CD14-positive monocyte (primary cell): ENCODE data around the gene VPS8. TPM values are rescaled to one million over a fixed set of nuclear protein-coding genes. Genes with fewer than 3 reads are reported as not detected.

ENCODE experiments used
- DNase-seq, 3 donors: peaks; one replicate each; pipeline ENCODE4 v3.0.0-alpha.2; 2011 to 2022
- H2AFZ ChIP-seq: 2 replicates; pipeline ENCODE4 v1.6.0; 2012; ENCODE audit warnings: mild to moderate bottlenecking, low read depth, low read length, inconsistent platforms; ENCODE audit not compliant: insufficient read depth, poor library complexity, severe bottlenecking
- H3K27ac ChIP-seq, 2 donors: 1 replicate in 1 of 2; 2 replicates in 1 of 2; pipeline ENCODE4 v1.5.1; 2012 to 2013; ENCODE audit warnings: low read length in 2 of 2, control low read depth in 1 of 2, inconsistent platforms in 1 of 2, low read depth in 1 of 2, mild to moderate bottlenecking in 1 of 2
- H3K27me3 ChIP-seq, 2 donors: one replicate each; pipeline versions ENCODE4 v1.6.0 to v1.6.1; 2011 to 2013; ENCODE audit warnings: low read length in 2 of 2; ENCODE audit not compliant: control insufficient read depth in 2 of 2, insufficient read depth in 2 of 2
- H3K36me3 ChIP-seq, 2 donors: replicated peaks in 1 of 2; 1 replicate in 1 of 2; 2 replicates in 1 of 2; pipeline versions ENCODE4 v1.5.1 to v1.6.1; 2012 to 2013; ENCODE audit warnings: low read length in 2 of 2, control low read depth in 1 of 2, inconsistent platforms in 1 of 2, mild to moderate bottlenecking in 1 of 2; ENCODE audit not compliant: insufficient read depth in 2 of 2, control insufficient read depth in 1 of 2
- H3K4me1 ChIP-seq, 2 donors: 1 replicate in 1 of 2; 2 replicates in 1 of 2; pipeline versions ENCODE4 v1.5.1 to v1.6.1; 2012 to 2013; ENCODE audit warnings: low read length in 2 of 2, control low read depth in 1 of 2, inconsistent platforms in 1 of 2, mild to moderate bottlenecking in 1 of 2, moderate library complexity in 1 of 2; ENCODE audit not compliant: insufficient read depth in 2 of 2, control insufficient read depth in 1 of 2
- H3K4me2 ChIP-seq: replicated peaks from 2 replicates; pipeline ENCODE3; 2012; ENCODE audit warnings: low read length, moderate library complexity, mild to moderate bottlenecking; ENCODE audit not compliant: poor library complexity, severe bottlenecking; ENCODE audit errors: extremely low read depth
- H3K4me3 ChIP-seq, 3 experiments: fragments of 200-600 bp in 1 of 3; sonication (generic) in 1 of 3; replicated peaks in 1 of 3; 1 replicate in 2 of 3; 2 replicates in 1 of 3; pipeline ENCODE4 v1.5.1; 2011 to 2013; ENCODE audit warnings: low read length in 3 of 3, mild to moderate bottlenecking in 3 of 3, control low read depth in 2 of 3, low read depth in 2 of 3, inconsistent platforms in 1 of 3, moderate library complexity in 1 of 3
- H3K79me2 ChIP-seq: 2 replicates; pipeline ENCODE4 v1.6.0; 2012; ENCODE audit warnings: mild to moderate bottlenecking, control low read depth, inconsistent platforms, low read length, moderate library complexity; ENCODE audit not compliant: insufficient read depth
- H3K9ac ChIP-seq: 2 replicates; pipeline ENCODE4 v1.6.0; 2017; ENCODE audit warnings: low read length, mild to moderate bottlenecking; ENCODE audit not compliant: insufficient read depth, poor library complexity, severe bottlenecking
- H3K9me3 ChIP-seq, 2 donors: replicated peaks in 1 of 2; 1 replicate in 1 of 2; 2 replicates in 1 of 2; pipeline versions ENCODE4 v1.5.1 to v1.6.1; 2012 to 2013; ENCODE audit warnings: low read length in 2 of 2, control low read depth in 1 of 2; ENCODE audit not compliant: control insufficient read depth in 1 of 2, insufficient read depth in 1 of 2
- H4K20me1 ChIP-seq: 2 replicates; pipeline ENCODE4 v1.6.0; 2012; ENCODE audit warnings: mild to moderate bottlenecking, low read length, control low read depth, moderate library complexity; ENCODE audit not compliant: insufficient read depth
- H3K27ac Mint-ChIP-seq, 7 donors: one replicate each; pipeline ENCODE4 v1.8.0; 2020; ENCODE audit warnings: mild to moderate bottlenecking in 7 of 7, mixed read lengths in 7 of 7, moderate library complexity in 6 of 7, inconsistent platforms in 2 of 7
- H3K27me3 Mint-ChIP-seq, 3 donors: one replicate each; pipeline ENCODE4 v1.8.0; 2021 to 2022; ENCODE audit warnings: low read depth in 3 of 3, mild to moderate bottlenecking in 3 of 3, mixed read lengths in 3 of 3, moderate library complexity in 3 of 3, inconsistent platforms in 1 of 3
- H3K36me3 Mint-ChIP-seq, 2 donors: one replicate each; pipeline ENCODE4 v1.8.0; 2020; ENCODE audit warnings: mixed read lengths in 2 of 2, inconsistent platforms in 1 of 2, mild to moderate bottlenecking in 1 of 2
- H3K4me1 Mint-ChIP-seq: one replicate; pipeline ENCODE4 v1.8.0; 2020; ENCODE audit warnings: mild to moderate bottlenecking, mixed read lengths
- H3K4me3 Mint-ChIP-seq, 2 donors: one replicate each; pipeline ENCODE4 v1.8.0; 2020; ENCODE audit warnings: mild to moderate bottlenecking in 2 of 2, mixed read lengths in 2 of 2, moderate library complexity in 1 of 2
- H3K9me3 Mint-ChIP-seq, 7 donors: one replicate each; pipeline ENCODE4 v1.8.0; 2020 to 2022; ENCODE audit warnings: mixed read lengths in 7 of 7, mild to moderate bottlenecking in 6 of 7, moderate library complexity in 6 of 7, inconsistent platforms in 2 of 7
- WGBS: methylation state at CpG from one replicate; pipeline ENCODE4 v1.1.5; 2013; ENCODE audit warnings: missing lambda C conversion rate; ENCODE audit not compliant: insufficient coverage; 5-methylcytosine and 5-hydroxymethylcytosine counted together
- intact Hi-C, 2 donors: fragments of 100-400 bp; cut with micrococcal nuclease; formaldehyde crosslinking; loops; one replicate each; pipeline versions ENCODE4 v1.15.0 to v1.15.1; 2023
- polyA plus RNA-seq, 3 donors: library from polyadenylated mRNA; depleted of rRNA in 1 of 3; unstranded in 2 of 3; stranded (reverse) in 1 of 3; fragments of 300-500 nt in 2 of 3; fragments of >200 nt in 1 of 3; fragmentation: Illumina TruSeq in 2 of 3; gene quantifications; 1 replicate in 2 of 3; 2 replicates in 1 of 3; pipeline ENCODE4 v1.2.3, GENCODE V29; 2012 to 2021
- TF ChIP-seq, protein P1 (sequence below): fragments of 200-600 bp; IDR thresholded peaks from one replicate; pipeline ENCODE4 v1.8.0; 2022; ENCODE audit warnings: antibody characterized with exemption, mild to moderate bottlenecking

Gene VPS8
- polyA plus RNA-seq, 3 donors, result 22.0 to 42.3 (median 29.2) TPM

DNA sequence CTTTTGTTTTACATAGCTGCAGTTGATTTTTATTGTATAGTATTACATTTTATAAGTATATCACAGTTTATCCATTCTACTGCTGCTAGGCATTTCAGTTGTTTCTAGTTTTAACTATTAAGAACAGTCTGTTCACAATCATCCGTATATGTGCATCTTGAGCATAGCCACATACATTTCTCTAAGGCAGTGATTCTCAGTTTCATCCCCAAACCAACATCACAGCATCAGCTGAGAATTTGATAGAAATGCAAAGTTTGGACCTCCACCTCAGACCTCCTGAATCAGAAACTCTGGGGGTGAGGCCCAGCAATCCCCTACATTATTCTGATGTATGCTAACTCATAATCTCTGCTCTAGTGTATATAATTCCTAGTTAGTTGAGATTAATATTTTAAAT lies 120.8 kb downstream of the VPS8 start:
- Histone ChIP-seq H3K9ac (no peak overlapping the region), H3K27me3 (no peaks in the 10 kb centered on the region), H4K20me1 (no peaks in the 10 kb centered on the region), H3K4me2 (no peak overlapping the region), H3K79me2 (no peaks in the 10 kb centered on the region), H3K27ac (no peak overlapping the region), H3K9me3 (no peaks in the 10 kb centered on the region), H3K36me3 (peaks cover 75 to 96% of the 10 kb centered on the region in 2 donors), H3K4me3 (no peak overlapping the region), H2AFZ (no peak overlapping the region), H3K4me1 (no peaks in the 10 kb centered on the region)
- Mint-ChIP-seq H3K27me3 (no peaks in the 10 kb centered on the region), H3K27ac (no peak overlapping the region), H3K9me3 (no peaks in the 10 kb centered on the region), H3K36me3 (peaks cover 79 to 86% of the 10 kb centered on the region in 2 donors), H3K4me1 (no peaks in the 10 kb centered on the region), H3K4me3 (no peak overlapping the region)
- intact Hi-C loops, result no loop called here
- DNase-seq, result no peak
- TF ChIP-seq, protein P1, sequence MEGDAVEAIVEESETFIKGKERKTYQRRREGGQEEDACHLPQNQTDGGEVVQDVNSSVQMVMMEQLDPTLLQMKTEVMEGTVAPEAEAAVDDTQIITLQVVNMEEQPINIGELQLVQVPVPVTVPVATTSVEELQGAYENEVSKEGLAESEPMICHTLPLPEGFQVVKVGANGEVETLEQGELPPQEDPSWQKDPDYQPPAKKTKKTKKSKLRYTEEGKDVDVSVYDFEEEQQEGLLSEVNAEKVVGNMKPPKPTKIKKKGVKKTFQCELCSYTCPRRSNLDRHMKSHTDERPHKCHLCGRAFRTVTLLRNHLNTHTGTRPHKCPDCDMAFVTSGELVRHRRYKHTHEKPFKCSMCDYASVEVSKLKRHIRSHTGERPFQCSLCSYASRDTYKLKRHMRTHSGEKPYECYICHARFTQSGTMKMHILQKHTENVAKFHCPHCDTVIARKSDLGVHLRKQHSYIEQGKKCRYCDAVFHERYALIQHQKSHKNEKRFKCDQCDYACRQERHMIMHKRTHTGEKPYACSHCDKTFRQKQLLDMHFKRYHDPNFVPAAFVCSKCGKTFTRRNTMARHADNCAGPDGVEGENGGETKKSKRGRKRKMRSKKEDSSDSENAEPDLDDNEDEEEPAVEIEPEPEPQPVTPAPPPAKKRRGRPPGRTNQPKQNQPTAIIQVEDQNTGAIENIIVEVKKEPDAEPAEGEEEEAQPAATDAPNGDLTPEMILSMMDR, result no peak
- WGBS, result no CpG with 5 or more reads among the region's 1 CpG

DNA sequence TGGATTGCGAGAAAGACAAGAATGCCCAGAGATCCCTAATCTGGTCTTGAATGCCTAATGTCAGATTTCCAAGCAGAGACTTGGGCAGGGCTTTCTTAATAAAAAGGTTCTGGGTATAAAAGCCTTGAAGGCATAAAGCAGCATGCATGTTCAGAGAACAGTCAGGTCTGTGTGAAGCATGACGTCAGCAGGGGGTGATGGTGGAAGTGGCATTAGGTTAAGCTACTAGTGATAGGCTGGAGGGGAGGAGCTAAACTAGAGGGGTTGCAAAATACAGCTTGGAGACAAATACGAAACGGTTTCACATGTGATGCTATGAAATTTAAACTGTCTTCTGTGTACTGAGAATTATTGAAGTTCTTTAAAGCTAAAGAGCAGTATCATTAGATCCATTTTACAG lies 125.6 kb downstream of the VPS8 start:
- Mint-ChIP-seq H3K27me3 (peaks cover 0 to 2% (median 0%) of the 10 kb centered on the region in 3 donors), H3K9me3 (no peaks in the 10 kb centered on the region), H3K36me3 (peaks cover 75 to 82% of the 10 kb centered on the region in 2 donors), H3K4me1 (no peaks in the 10 kb centered on the region), H3K4me3 (no peak overlapping the region), H3K27ac (no peak overlapping the region)
- Histone ChIP-seq H3K27ac (no peak overlapping the region), H3K79me2 (no peaks in the 10 kb centered on the region), H2AFZ (no peak overlapping the region), H3K4me1 (no peaks in the 10 kb centered on the region), H3K9me3 (no peaks in the 10 kb centered on the region), H3K4me3 (no peak overlapping the region), H3K36me3 (peaks cover 55 to 94% of the 10 kb centered on the region in 2 donors), H3K4me2 (no peak overlapping the region), H3K9ac (no peak overlapping the region), H3K27me3 (no peaks in the 10 kb centered on the region), H4K20me1 (no peaks in the 10 kb centered on the region)
- WGBS, result 93% methylated on average over 4 of the region's 4 CpGs
- intact Hi-C loops, result no loop called here
- DNase-seq, result no peak
- TF ChIP-seq, protein P1, result no peak
